HG02759 (cell line): ENCODE data around the gene SERF1B.
A peak's percentile ranks its signal among the peaks of the same experiment; 100 is the strongest.
"Not testable (repeated sequence)": the region's sequence is repeated elsewhere in the genome, so short reads cannot be mapped to it uniquely, and the experiment has no call there.

Experiments
- ATAC-seq: cut with Tn5 transposase; IDR thresholded peaks from one replicate; pipeline ENCODE4 v1.9.1; 2021; ENCODE audit warnings: mild to moderate bottlenecking, moderate library complexity; ENCODE audit not compliant: unreplicated experiment

The SERF1B gene

DNA sequence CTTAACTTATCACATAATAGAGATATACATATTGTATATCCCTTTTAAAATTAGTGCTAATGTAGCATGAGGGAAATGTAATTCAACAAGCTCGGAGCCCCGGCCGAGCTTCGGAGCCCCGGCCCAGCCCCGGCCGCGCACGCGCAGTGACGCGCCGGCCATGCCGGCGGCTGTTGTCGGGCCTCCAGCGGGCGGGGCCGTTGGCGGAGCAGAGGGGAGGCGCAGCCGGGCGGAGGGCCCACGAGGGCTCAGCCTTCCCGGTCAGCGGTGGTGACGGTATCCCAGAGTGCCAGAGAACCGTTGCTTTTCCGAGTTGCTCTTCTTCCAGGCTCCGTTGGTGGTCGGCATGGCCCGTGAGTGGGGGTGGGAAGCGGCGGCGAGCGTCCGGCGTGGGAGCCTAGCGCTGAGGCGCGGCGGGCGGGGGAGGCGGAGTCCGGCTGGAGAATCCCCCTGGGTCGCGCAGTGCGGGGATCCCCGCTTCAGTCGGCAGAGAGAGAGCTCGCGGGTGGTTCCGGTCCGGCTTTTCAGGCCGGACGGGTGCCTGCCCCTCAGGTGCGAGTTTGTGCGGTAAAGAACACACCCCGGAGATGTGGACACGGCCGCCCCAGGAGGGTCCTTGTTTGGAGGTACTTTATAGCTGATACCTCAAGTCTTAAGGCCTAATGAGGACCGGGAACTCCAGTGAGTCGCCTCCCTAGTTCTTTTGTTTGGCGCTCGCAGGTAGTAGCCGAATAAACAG, at the start of gene SERF1B:
Gene SERF1B, plus strand, starts transcription at position 146 of the 739 bp plus-strand sequence. Its CDS starts 201 bp downstream, at position 347.
- ATAC-seq = peak; percentile 96

DNA sequence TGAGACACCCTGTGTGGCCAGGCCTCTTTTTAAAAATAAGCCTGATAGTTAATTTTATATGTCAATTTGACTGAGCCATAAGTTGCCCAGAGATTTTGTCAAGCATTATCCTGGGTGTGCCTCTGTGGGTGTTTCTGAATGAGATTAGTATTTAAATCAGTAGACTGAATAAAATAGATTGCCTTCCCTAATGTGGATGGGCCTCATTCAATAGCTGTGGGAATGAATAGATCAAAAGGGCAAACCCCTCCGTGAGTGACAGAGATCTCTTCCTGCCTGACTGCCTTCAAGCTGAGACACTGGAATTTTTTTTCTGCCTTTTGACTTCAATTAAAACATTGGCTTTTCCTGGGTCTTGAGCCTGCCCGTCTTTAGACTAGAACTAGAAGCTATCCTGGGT, 33.3 kb upstream of the SERF1B start:
- ATAC-seq = not testable (repeated sequence)

DNA sequence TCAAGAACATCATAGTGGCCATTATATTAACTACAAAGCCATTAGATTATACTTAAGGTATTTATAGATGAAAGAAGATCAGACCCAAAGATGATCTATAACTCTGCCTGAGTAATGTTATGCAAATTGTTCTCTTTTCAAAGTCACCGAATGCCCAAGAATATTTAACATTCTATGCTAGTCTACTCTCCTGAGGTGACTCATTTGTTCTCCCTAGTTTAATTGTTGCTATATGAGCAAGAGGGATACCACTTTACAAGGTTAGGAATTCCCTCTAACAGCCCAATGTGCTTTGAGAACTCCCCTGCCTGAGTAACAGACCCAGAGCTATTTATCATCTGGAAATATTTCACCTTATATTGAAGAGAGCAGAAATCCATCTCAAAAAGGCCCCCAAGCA, 29.5 kb upstream of the SERF1B start:
- ATAC-seq = not testable (repeated sequence)

DNA sequence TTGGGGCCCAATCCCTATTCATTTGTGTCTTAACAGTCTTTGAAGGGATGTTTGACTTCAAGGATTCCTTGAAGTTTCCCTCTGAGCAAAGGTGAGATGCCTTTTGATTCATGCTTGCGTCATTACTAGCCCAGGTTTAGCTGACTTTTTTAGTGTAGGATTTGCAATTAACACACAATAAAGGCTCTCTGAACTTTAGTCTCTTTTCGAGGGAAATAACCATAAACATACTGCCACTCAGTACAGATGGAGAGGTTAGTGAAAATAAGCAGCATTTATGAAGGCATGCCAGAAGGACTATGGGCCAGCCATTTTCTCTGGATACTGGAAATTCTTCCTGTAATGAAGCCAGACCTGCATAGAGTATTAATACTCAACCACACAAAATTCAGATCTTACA, 4.4 kb upstream of the SERF1B start:
- ATAC-seq = not testable (repeated sequence)

DNA sequence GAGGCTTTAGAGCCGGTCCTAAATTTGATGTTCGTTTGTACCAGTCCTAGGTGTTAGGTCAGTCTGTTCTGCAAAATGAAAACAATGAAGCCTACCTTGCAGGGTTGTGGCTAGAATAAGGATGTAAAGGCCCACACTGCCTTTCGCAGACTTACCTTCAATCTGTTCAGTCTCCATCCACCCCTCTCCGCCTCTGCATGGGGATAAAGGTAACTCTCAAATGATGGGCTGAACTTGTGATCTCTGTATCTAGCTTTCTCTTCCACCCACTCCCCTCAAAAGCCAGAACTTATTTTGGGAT, 744 bp downstream of the SERF1B start:
- ATAC-seq = peak; percentile 11

DNA sequence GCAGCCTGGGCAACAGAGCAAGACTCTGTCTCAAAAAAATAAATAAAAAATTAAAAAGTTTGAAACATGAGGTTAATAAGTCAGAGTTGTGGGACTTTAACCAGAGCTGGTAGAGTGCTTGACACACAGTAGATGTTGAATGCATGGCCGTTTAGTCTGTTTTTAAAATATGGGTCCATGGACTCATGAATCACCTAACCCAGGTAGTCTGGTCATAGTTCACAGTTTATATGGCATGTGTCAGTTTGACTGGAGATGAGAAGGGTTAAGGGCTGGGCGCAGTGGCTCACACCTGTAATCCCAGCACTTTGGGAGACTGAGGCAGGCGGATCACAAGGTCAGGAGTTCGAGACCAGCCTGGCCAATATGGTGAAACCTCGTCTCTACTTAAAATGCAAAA, 6.2 kb downstream of the SERF1B start:
- not testable (repeated sequence) for ATAC-seq

DNA sequence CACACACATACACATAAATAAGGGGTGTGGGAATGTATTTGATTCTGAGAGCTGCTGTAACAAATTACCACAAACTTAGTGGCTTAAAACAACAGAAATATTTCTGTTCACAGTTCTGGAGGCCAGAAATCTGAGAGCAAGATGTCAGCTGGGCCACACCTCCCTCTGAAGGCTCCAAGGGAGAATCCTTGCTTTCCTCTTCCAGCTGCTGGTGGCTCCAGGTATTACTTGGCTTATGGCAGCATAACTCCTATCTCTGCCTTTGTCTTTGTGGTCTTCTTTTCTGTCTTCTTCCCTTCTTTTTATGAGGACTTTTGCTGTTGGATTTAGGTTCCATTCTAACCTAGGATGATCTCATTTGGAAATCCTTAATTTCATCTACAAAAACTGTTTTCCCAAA, 16.4 kb downstream of the SERF1B start:
- ATAC-seq = not testable (repeated sequence)

DNA sequence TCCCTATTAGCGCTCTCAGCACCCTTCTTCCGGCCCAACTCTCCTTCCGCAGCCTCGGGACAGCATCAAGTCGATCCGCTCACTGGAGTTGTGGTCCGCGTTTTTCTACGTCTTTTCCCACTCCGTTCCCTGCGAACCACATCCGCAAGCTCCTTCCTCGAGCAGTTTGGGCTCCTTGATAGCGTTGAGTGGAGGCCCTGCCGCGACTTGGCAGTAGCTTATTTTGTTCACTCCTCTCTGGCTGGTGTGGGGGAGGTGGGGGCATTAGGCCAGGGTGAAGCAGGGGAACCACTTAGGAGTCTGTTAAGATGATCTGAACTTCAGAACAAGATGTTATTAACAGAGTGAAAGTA, 24.7 kb downstream of the SERF1B start:
- ATAC-seq = peak; percentile 42

DNA sequence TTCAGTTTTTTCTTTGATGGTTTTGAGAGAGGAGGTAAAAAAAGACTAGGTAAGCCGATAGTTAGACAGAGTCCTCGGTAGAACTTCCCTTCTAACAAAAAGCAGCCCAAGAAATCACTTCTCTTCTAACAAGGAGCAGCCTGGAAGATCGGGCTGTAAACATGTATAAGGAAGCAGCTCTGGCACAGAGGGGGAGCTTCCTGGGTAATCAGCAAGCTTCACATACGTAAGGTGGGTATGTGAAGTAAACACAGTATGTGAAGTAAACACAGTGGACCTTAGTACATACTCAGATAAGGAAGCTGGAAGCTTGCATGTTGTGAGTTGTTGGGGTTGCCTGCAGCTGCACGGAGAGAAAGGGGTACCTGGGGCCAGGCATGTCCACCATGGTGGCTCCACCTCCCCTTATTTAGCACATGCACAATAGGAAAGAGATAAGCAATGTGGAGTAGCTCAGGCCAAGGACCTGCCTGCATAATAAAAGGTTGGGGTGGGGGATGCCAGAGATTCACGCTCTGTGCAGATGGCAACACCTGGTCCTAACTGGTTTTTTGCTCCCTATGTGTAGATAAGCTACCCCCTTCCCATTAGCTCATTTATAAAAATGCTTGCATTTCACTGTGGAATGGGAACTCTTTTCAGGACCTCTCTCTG, 31.4 kb downstream of the SERF1B start:
- not testable (repeated sequence) for ATAC-seq

DNA sequence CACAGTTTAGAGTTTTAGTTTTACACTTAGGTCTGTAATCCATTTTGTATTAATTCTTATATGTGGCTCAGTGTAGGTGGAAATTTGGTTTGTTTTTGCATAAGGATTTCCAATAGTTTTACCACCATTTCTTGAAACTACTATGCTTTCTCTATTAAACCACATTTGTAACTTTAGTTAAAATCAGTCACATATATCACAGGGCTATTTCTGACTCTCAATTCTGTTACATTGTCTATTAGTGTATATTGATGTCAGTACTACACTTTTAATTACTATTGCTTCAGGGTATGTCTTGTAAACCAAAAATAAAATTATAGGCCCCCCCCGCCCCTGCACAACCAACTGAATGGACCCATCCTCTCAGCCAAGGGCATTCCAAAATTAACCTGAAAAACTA, 32.1 kb downstream of the SERF1B start:
- ATAC-seq = not testable (repeated sequence)

DNA sequence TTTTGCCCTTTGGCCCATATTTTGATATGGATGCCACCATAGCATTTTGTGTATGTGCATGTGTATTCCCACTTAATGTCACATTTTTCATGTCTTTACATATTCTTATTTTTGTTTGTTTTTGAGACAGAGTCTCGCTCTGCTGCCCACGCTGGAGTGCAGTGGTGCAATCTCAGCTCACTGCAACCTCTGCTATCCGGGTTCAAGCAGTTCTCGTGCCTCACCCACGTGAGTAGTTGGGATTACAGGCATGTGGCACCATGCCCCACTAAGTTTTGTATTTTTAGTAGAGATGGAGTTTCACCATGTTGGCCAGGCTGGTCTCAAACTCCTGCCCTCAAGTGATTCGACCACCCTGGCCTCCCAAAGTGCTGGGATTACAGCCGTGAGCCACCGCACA, 52.6 kb downstream of the SERF1B start:
- ATAC-seq = not testable (repeated sequence)

DNA sequence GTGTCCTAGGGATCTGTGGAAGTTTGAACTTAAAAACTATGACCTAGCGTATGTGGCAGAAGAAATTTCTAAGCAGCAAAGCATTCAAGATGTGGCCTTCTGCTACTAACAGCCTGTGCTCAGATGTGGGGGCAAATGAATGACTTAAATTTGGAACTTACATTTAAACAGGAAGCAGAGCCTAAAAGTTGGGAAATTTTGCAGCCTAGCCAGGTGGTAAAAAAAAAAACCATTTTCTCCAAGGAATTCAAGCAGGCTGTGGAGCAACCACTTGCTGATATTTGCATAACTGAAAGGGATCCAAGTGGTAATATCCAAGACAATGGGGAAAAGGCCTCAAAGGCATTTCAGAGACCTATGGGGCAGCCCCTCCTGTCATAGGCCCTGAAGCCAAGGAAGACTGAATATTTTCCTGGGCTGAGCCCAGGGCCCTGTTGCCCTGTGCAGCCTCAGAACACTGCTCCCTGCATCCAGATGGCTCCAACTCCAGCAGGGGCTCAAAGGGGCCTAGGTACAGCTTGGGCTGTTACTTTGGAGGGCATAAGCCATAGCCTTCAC, 63.9 kb downstream of the SERF1B start:
- not testable (repeated sequence) for ATAC-seq

DNA sequence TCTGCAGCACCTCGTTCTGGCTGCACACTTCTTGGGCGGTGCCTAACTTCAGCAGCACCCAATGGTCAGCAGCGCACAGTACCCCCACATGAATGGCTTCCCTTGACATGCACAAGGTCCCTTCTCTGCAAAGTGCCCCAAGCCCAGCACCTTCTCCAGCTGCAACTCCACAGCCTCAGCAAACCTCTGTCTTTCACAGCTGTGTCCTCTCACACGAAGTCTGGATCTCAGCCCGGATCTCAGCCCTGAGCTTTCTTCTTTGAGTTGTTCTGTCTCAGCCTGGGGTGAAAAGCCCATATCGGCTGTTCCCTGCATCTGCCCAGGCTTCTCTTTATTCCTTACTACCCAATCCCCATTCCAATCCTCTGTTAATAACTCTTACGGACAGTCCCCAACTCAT, 66.7 kb downstream of the SERF1B start:
- not testable (repeated sequence) for ATAC-seq
